Liver (tissue), 9 donors: Measurements from ENCODE around the gene SREK1IP1. TPM values are rescaled to one million over a fixed set of nuclear protein-coding genes. Genes with fewer than 3 reads are reported as not detected.

Experiments used
- DNase-seq: peaks from one replicate; pipeline ENCODE4 v3.0.0-alpha.2; 2017; ENCODE audit warnings: low spot score
- H3K27ac ChIP-seq, 2 donors: one replicate each; pipeline ENCODE4 v1.7.0; 2013; ENCODE audit warnings: inconsistent platforms in 2 of 2, low read length in 2 of 2, control low read depth in 1 of 2, low read depth in 1 of 2, mild to moderate bottlenecking in 1 of 2
- H3K27me3 ChIP-seq, 4 donors: one replicate each; pipeline versions ENCODE4 v1.6.1 to v1.7.0; 2013; ENCODE audit warnings: low read length in 3 of 4, inconsistent platforms in 1 of 4, mild to moderate bottlenecking in 1 of 4, moderate library complexity in 1 of 4; ENCODE audit not compliant: control insufficient read depth in 4 of 4, insufficient read depth in 4 of 4
- H3K36me3 ChIP-seq, 4 donors: one replicate each; pipeline versions ENCODE4 v1.6.1 to v1.7.0; 2013; ENCODE audit warnings: low read length in 3 of 4, mild to moderate bottlenecking in 3 of 4, low read depth in 1 of 4, moderate library complexity in 1 of 4; ENCODE audit not compliant: control insufficient read depth in 4 of 4, insufficient read depth in 3 of 4
- H3K4me1 ChIP-seq, 4 donors: one replicate each; pipeline versions ENCODE4 v1.6.1 to v1.7.0; 2013; ENCODE audit warnings: low read length in 3 of 4, mild to moderate bottlenecking in 3 of 4, moderate library complexity in 1 of 4; ENCODE audit not compliant: control insufficient read depth in 4 of 4, insufficient read depth in 4 of 4
- H3K4me3 ChIP-seq, 3 donors: one replicate each; pipeline versions ENCODE4 v1.6.1 to v1.7.0; 2013; ENCODE audit warnings: low read length in 3 of 3, control low read depth in 1 of 3, low read depth in 1 of 3, mild to moderate bottlenecking in 1 of 3
- H3K9ac ChIP-seq, 2 donors: one replicate each; pipeline ENCODE4 v1.7.0; 2013; ENCODE audit warnings: low read length in 2 of 2, mild to moderate bottlenecking in 2 of 2, moderate library complexity in 2 of 2, control low read depth in 1 of 2, low read depth in 1 of 2
- H3K9me3 ChIP-seq, 4 donors: one replicate each; pipeline versions ENCODE4 v1.6.1 to v1.7.0; 2013; ENCODE audit warnings: low read length in 3 of 4; ENCODE audit not compliant: control insufficient read depth in 4 of 4
- ATF3 ChIP-seq: IDR thresholded peaks from 2 replicates; pipeline ENCODE4 v1.6.1; 2016; ENCODE audit warnings: antibody characterized with exemption
- CTCF ChIP-seq: fragments of 150-350 bp; IDR thresholded peaks from 2 replicates; pipeline ENCODE4 v1.5.1; 2017; ENCODE audit warnings: improper control_type of control experiment, low read depth, low read length; ENCODE audit not compliant: missing input control
- EGR1 ChIP-seq, 2 donors: IDR thresholded peaks; 2 replicates each; pipeline ENCODE4 v1.6.1; 2016 to 2018; ENCODE audit warnings: antibody characterized with exemption in 2 of 2, low read depth in 2 of 2
- FOXA1 ChIP-seq: IDR thresholded peaks from 2 replicates; pipeline ENCODE4 v1.6.1; 2016; ENCODE audit warnings: antibody characterized with exemption
- FOXA2 ChIP-seq: IDR thresholded peaks from 2 replicates; pipeline ENCODE4 v1.6.1; 2016; ENCODE audit warnings: antibody characterized with exemption
- GABPA ChIP-seq, 2 donors: IDR thresholded peaks in 1 of 2; conservative IDR thresholded peaks in 1 of 2; 2 replicates each; pipeline ENCODE4 v1.6.1; 2016; ENCODE audit warnings: antibody characterized with exemption in 2 of 2, mild to moderate bottlenecking in 1 of 2, moderate library complexity in 1 of 2
- HNF4A ChIP-seq, 2 donors: conservative IDR thresholded peaks; 2 replicates each; pipeline ENCODE4 v1.6.1; 2016; ENCODE audit warnings: antibody characterized with exemption in 2 of 2, mild to moderate bottlenecking in 2 of 2
- HNF4G ChIP-seq: IDR thresholded peaks from 2 replicates; pipeline ENCODE4 v1.6.1; 2016; ENCODE audit warnings: antibody characterized with exemption
- JUND ChIP-seq, 2 donors: IDR thresholded peaks; 2 replicates each; pipeline ENCODE4 v1.6.1; 2016; ENCODE audit warnings: antibody characterized with exemption in 2 of 2
- MAX ChIP-seq: IDR thresholded peaks from 2 replicates; pipeline ENCODE4 v1.6.1; 2016; ENCODE audit warnings: antibody characterized with exemption
- NR2F2 ChIP-seq: IDR thresholded peaks from 2 replicates; pipeline ENCODE4 v1.6.1; 2016; ENCODE audit warnings: antibody characterized with exemption
- RAD21 ChIP-seq, 2 donors: IDR thresholded peaks; 2 replicates each; pipeline ENCODE4 v1.6.1; 2016; ENCODE audit warnings: antibody characterized with exemption in 2 of 2, mild to moderate bottlenecking in 2 of 2
- REST ChIP-seq: IDR thresholded peaks from 2 replicates; pipeline ENCODE4 v1.6.1; 2016; ENCODE audit warnings: antibody characterized with exemption, mild to moderate bottlenecking
- RXRA ChIP-seq, 2 donors: IDR thresholded peaks; 2 replicates each; pipeline ENCODE4 v1.6.1; 2017 to 2018; ENCODE audit warnings: antibody characterized with exemption in 2 of 2, mild to moderate bottlenecking in 1 of 2
- SP1 ChIP-seq: IDR thresholded peaks from 2 replicates; pipeline ENCODE4 v1.6.1; 2018; ENCODE audit warnings: antibody characterized with exemption, mild to moderate bottlenecking
- TAF1 ChIP-seq: conservative IDR thresholded peaks from 2 replicates; pipeline ENCODE4 v1.6.1; 2016; ENCODE audit warnings: antibody characterized with exemption, mild to moderate bottlenecking
- YY1 ChIP-seq: IDR thresholded peaks from 2 replicates; pipeline ENCODE4 v1.6.1; 2016; ENCODE audit warnings: antibody characterized with exemption, mild to moderate bottlenecking
- ZBTB33 ChIP-seq: IDR thresholded peaks from 2 replicates; pipeline ENCODE4 v1.6.1; 2016; ENCODE audit warnings: antibody characterized with exemption
- WGBS: extraction: QIAGEN DNeasy Blood & Tissue Kit; methylation state at CpG from one replicate; pipeline ENCODE4 v1.1.7; 2013; 5-methylcytosine and 5-hydroxymethylcytosine counted together
- polyA plus RNA-seq, 2 donors: library from polyadenylated mRNA; stranded (reverse) in 1 of 2; unstranded in 1 of 2; fragments of 200-250 nt in 1 of 2; fragments of >200 nt in 1 of 2; fragmentation: Nextera tagmentation in 1 of 2; extraction: Ambion mirVana in 1 of 2; gene quantifications; one replicate each; pipeline versions ENCODE4 v1.2.1 to v1.2.3, GENCODE V29; 2013 to 2015
- total RNA-seq, 2 donors: library from RNA; depleted of rRNA; stranded (reverse); fragments of >200 nt; gene quantifications; one replicate each; pipeline ENCODE4 v1.2.3, GENCODE V29; 2014
- donor health status: healthy.
- donor health status: healthy.
- donor health status: healthy.
- donor health status: healthy.
- donor health status: healthy.

The SREK1IP1 gene
- total RNA-seq (1 to 10 TPM; 6.9 to 8.7 TPM), polyA plus RNA-seq (10 to 100 TPM in 1 of 2 donors, 1 to 10 TPM in 1; 2.9 to 22.0 TPM)

- H3K9me3 ChIP-seq: no peaks in the 10 kb centered on the region
- H3K9ac ChIP-seq: peak within 1 kb of the TSS; percentile 95 to 100
- H3K27me3 ChIP-seq: no peaks in the 10 kb centered on the region
- peak; percentile 85 for DNase-seq
- peak; percentile 98 for TF ChIP-seq YY1
- TF ChIP-seq FOXA2: no peak
- peak; percentile 86 for TF ChIP-seq TAF1
- TF ChIP-seq REST: peak; percentile 49
- no peak for TF ChIP-seq CTCF
- no peak for TF ChIP-seq HNF4G
- peak in 1 of 2 donors; percentile 74 for TF ChIP-seq EGR1 (IDR thresholded peaks at IDR 0.05; ENCODE audit: low read depth in 2 of 2)
- TF ChIP-seq RAD21 (IDR thresholded peaks at IDR 0.05): peak; percentile 14 to 32
- TF ChIP-seq MAX: peak; percentile 94
- TF ChIP-seq JUND (IDR thresholded peaks at IDR 0.05): peak; percentile 5 to 54
- peak in 1 of 2 donors; percentile 2 for TF ChIP-seq RXRA (IDR thresholded peaks at IDR 0.05)
- peak; percentile 80 for TF ChIP-seq ZBTB33
- no peak for TF ChIP-seq FOXA1
- TF ChIP-seq ATF3: peak; percentile 24
- no peak for TF ChIP-seq NR2F2
- TF ChIP-seq GABPA (IDR thresholded peaks at IDR 0.05 in 1 of 2, conservative IDR thresholded peaks at IDR 0.05 in 1 of 2): peak; percentile 64 to 85
- TF ChIP-seq SP1: peak; percentile 41
- peak in 1 of 2 donors; percentile 2 for TF ChIP-seq HNF4A (conservative IDR thresholded peaks at IDR 0.05)
- peaks cover 0 to 3% (median 1%) of the 10 kb centered on the region in 4 donors for H3K36me3 ChIP-seq
- H3K27ac ChIP-seq: peak within 1 kb of the TSS; percentile 68 to 90
- under 1% methylated on average over 48 of the region's 48 CpGs for WGBS
- H3K4me1 ChIP-seq: peaks cover 5 to 33% (median 31%) of the 10 kb centered on the region in 4 donors
- peak within 1 kb of the TSS; percentile 76 to 89 (median 87) for H3K4me3 ChIP-seq
Observed at GRCh38 chr5:64768358-64769312, at the start of gene SREK1IP1, which contains the start of gene CWC27. Gene SREK1IP1 (minus strand): TSS chr5:64768691. CDS start chr5:64768517, 174 bp downstream. Gene CWC27 (plus strand): TSS chr5:64768930. CDS start chr5:64769147, 217 bp downstream.
